Fibroblast of the conjunctiva (primary cell): Measurements from ENCODE around the gene DCAF6.
A peak's percentile ranks its signal among the peaks of the same experiment; 100 is the strongest.
"Not testable (repeated sequence)": the region's sequence is repeated elsewhere in the genome, so short reads cannot be mapped to it uniquely, and the experiment has no call there.

ENCODE experiments used
- DNase-seq: peaks from one replicate; pipeline ENCODE4 v3.0.0-alpha.2; 2010; ENCODE audit warnings: low read depth

Gene DCAF6

GRCh38 chr1:168009322-168009721 is 72.8 kb downstream of the DCAF6 start:
- DNase-seq, result no peak

- DNase-seq, result no peak
Observed at GRCh38 chr1:168019407-168019806, 82.9 kb downstream of the DCAF6 start.

- no peak for DNase-seq
Observed at GRCh38 chr1:168031198-168031597, 94.7 kb downstream of the DCAF6 start.

GRCh38 chr1:168031627-168032026 is 95.1 kb downstream of the DCAF6 start:
- no peak for DNase-seq

- DNase-seq, result no peak
Observed at GRCh38 chr1:168032029-168032428, 95.5 kb downstream of the DCAF6 start.

- DNase-seq, result no peak
Observed at GRCh38 chr1:168035345-168035744, 98.9 kb downstream of the DCAF6 start.

GRCh38 chr1:168042362-168042761 is 105.9 kb downstream of the DCAF6 start:
- no peak for DNase-seq

- DNase-seq, result no peak
Observed at GRCh38 chr1:168045311-168045710, 108.8 kb downstream of the DCAF6 start.

GRCh38 chr1:168050307-168050706 is 113.8 kb downstream of the DCAF6 start:
- no peak for DNase-seq

GRCh38 chr1:168050880-168051279 is 114.4 kb downstream of the DCAF6 start:
- no peak for DNase-seq

GRCh38 chr1:168053681-168054080 is 117.2 kb downstream of the DCAF6 start:
- DNase-seq, result no peak

GRCh38 chr1:168054117-168054516 is 117.6 kb downstream of the DCAF6 start:
- no peak for DNase-seq

GRCh38 chr1:168056152-168056551 is 119.7 kb downstream of the DCAF6 start:
- DNase-seq, result not testable (repeated sequence)

- DNase-seq, result no peak
Observed at GRCh38 chr1:168057355-168057754, 120.9 kb downstream of the DCAF6 start.

GRCh38 chr1:168057921-168058320 is 121.4 kb downstream of the DCAF6 start:
- no peak for DNase-seq

GRCh38 chr1:168064216-168064615 is 127.7 kb downstream of the DCAF6 start:
- DNase-seq, result no peak

- no peak for DNase-seq
Observed at GRCh38 chr1:168065506-168065905, 129.0 kb downstream of the DCAF6 start.

GRCh38 chr1:168069384-168069783 is 132.9 kb downstream of the DCAF6 start:
- no peak for DNase-seq

- DNase-seq, result no peak
Observed at GRCh38 chr1:168079761-168080160, 143.3 kb downstream of the DCAF6 start.

GRCh38 chr1:168081373-168082007 is 145.0 kb downstream of the DCAF6 start:
- peak; percentile 20 for DNase-seq

- DNase-seq, result peak; percentile 63
Observed at GRCh38 chr1:168082008-168082876, 145.8 kb downstream of the DCAF6 start.

- no peak for DNase-seq
Observed at GRCh38 chr1:168083456-168084325, 147.2 kb downstream of the DCAF6 start.
